Fibroblast of skin of left biceps (primary cell): Measurements from ENCODE around the gene KLHL8.

Experiments
- DNase-seq, 2 experiments: peaks; one replicate each; pipeline ENCODE4 v3.0.0-alpha.2; 2013; ENCODE audit warnings: low read depth in 2 of 2

The KLHL8 gene

GRCh38 chr4:87220094-87220822 lies at the start of gene KLHL8:
Gene KLHL8, minus strand, starts transcription at chr4:87220618. Its CDS starts 25,079 bp downstream, at chr4:87195539.
- DNase-seq, result peak; percentile 59 to 68

GRCh38 chr4:87270144-87270543 lies 49.7 kb upstream of the KLHL8 start:
- DNase-seq, result peak; percentile 2 to 5

GRCh38 chr4:87268411-87268810 lies 48.0 kb upstream of the KLHL8 start:
- no peak for DNase-seq

- DNase-seq, result no peak
Observed at GRCh38 chr4:87266986-87267385, 46.6 kb upstream of the KLHL8 start.

GRCh38 chr4:87262886-87263285 lies 42.5 kb upstream of the KLHL8 start:
- DNase-seq, result no peak

- no peak for DNase-seq
Observed at GRCh38 chr4:87260477-87260876, 40.1 kb upstream of the KLHL8 start.

- no peak for DNase-seq
Observed at GRCh38 chr4:87258677-87259076, 38.3 kb upstream of the KLHL8 start.

GRCh38 chr4:87257523-87257922 lies 37.1 kb upstream of the KLHL8 start:
- no peak for DNase-seq

GRCh38 chr4:87255755-87256154 lies 35.3 kb upstream of the KLHL8 start:
- no peak for DNase-seq

- no peak for DNase-seq
Observed at GRCh38 chr4:87251106-87251505, 30.7 kb upstream of the KLHL8 start.

GRCh38 chr4:87250294-87250693 lies 29.9 kb upstream of the KLHL8 start:
- DNase-seq, result no peak

- no peak for DNase-seq
Observed at GRCh38 chr4:87249332-87250019, 29.1 kb upstream of the KLHL8 start.

GRCh38 chr4:87243426-87244053 lies 23.1 kb upstream of the KLHL8 start:
- no peak for DNase-seq

- no peak for DNase-seq
Observed at GRCh38 chr4:87241336-87241735, 20.9 kb upstream of the KLHL8 start.

- DNase-seq, result no peak
Observed at GRCh38 chr4:87240341-87240740, 19.9 kb upstream of the KLHL8 start.

GRCh38 chr4:87239821-87240220 lies 19.4 kb upstream of the KLHL8 start:
- no peak for DNase-seq

GRCh38 chr4:87239194-87239593 lies 18.8 kb upstream of the KLHL8 start:
- no peak for DNase-seq

- no peak for DNase-seq
Observed at GRCh38 chr4:87236861-87237260, 16.4 kb upstream of the KLHL8 start.

GRCh38 chr4:87235020-87235671 lies 14.7 kb upstream of the KLHL8 start:
- no peak for DNase-seq

GRCh38 chr4:87232216-87232615 lies 11.8 kb upstream of the KLHL8 start:
- peak in 1 of 2 experiments; percentile 23 for DNase-seq

GRCh38 chr4:87230806-87231205 lies 10.4 kb upstream of the KLHL8 start:
- DNase-seq, result no peak

GRCh38 chr4:87229979-87230378 lies 9.6 kb upstream of the KLHL8 start:
- DNase-seq, result no peak
